SKM-1 treated with dmso at 0.1 percent for 144 hours (cell line): ENCODE data around the gene ACOX2.

Experiments used
- DNase-seq: peaks from one replicate; lab custom pipeline; 2025; ENCODE audit not compliant: unreplicated experiment; lab: John Stamatoyannopoulos, UW

The ACOX2 gene

GRCh38 chr3:58474967-58475578 is 61.9 kb downstream of the ACOX2 start:
- no peak for DNase-seq

- peak; percentile 61 for DNase-seq
Measured at GRCh38 chr3:58474348-58474911, 62.6 kb downstream of the ACOX2 start.

GRCh38 chr3:58473275-58473674 is 63.7 kb downstream of the ACOX2 start:
- DNase-seq = no peak

GRCh38 chr3:58471025-58471887 is 65.7 kb downstream of the ACOX2 start:
- peak; percentile 77 for DNase-seq

- no peak for DNase-seq
Measured at GRCh38 chr3:58470363-58471024, 66.5 kb downstream of the ACOX2 start.

- no peak for DNase-seq
Measured at GRCh38 chr3:58469096-58469495, 67.9 kb downstream of the ACOX2 start.

GRCh38 chr3:58466899-58467563 is 70.0 kb downstream of the ACOX2 start:
- DNase-seq = no peak

GRCh38 chr3:58464866-58465265 is 72.1 kb downstream of the ACOX2 start:
- no peak for DNase-seq

GRCh38 chr3:58463942-58464271 is 73.1 kb downstream of the ACOX2 start:
- DNase-seq = no peak

- DNase-seq = peak; percentile 44
Measured at GRCh38 chr3:58463181-58463941, 73.6 kb downstream of the ACOX2 start.

- no peak for DNase-seq
Measured at GRCh38 chr3:58462829-58463180, 74.2 kb downstream of the ACOX2 start.

- DNase-seq = no peak
Measured at GRCh38 chr3:58459160-58459559, 77.8 kb downstream of the ACOX2 start.
